ENCODE measurements around the gene SMC2.

DNA sequence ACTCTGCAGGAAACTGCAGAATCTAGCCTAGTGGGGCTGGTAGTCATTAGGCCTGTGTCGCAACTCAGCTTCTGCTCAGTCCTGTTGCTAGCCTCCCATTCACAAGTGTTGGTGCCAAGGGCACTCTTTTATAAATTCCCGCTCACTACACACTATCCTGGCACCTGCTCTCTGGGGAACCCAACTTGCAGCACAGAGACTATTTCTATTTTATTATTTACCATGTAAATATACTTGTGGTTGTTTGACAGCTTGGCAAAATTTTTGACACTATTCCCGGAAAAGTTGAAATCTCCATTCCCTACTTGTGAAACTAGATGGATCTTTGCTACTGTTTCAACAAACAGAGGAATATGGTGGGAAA is 20.4 kb upstream of the SMC2 start:
- TF ChIP-seq, protein P1, sequence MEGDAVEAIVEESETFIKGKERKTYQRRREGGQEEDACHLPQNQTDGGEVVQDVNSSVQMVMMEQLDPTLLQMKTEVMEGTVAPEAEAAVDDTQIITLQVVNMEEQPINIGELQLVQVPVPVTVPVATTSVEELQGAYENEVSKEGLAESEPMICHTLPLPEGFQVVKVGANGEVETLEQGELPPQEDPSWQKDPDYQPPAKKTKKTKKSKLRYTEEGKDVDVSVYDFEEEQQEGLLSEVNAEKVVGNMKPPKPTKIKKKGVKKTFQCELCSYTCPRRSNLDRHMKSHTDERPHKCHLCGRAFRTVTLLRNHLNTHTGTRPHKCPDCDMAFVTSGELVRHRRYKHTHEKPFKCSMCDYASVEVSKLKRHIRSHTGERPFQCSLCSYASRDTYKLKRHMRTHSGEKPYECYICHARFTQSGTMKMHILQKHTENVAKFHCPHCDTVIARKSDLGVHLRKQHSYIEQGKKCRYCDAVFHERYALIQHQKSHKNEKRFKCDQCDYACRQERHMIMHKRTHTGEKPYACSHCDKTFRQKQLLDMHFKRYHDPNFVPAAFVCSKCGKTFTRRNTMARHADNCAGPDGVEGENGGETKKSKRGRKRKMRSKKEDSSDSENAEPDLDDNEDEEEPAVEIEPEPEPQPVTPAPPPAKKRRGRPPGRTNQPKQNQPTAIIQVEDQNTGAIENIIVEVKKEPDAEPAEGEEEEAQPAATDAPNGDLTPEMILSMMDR (IDR thresholded peaks at IDR 0.05; ENCODE audit: borderline replicate concordance, extremely low read depth, low read length, poor library complexity, severe bottlenecking): no peak
- TF ChIP-seq EZH2 (IDR thresholded peaks at IDR 0.05; ENCODE audit: borderline replicate concordance, low read depth, low read length, severe bottlenecking): no peak
